CD4-positive, alpha-beta T cell treated with Interleukin-6 for 4 hours (primary cell): Measurements from ENCODE around the gene OGDH.

ENCODE experiments used
- DNase-seq: peaks from one replicate; pipeline ENCODE4 v3.0.0-alpha.2; 2020; ENCODE audit warnings: mixed read lengths

Gene OGDH

GRCh38 chr7:44638611-44639557 is 32.5 kb downstream of the OGDH start:
- DNase-seq, result peak; percentile 86

- no peak for DNase-seq
Measured at GRCh38 chr7:44639671-44640321, 33.4 kb downstream of the OGDH start.

- no peak for DNase-seq
Measured at GRCh38 chr7:44643206-44643605, 36.8 kb downstream of the OGDH start.

GRCh38 chr7:44645254-44645653 is 38.8 kb downstream of the OGDH start:
- DNase-seq, result no peak

- DNase-seq, result no peak
Measured at GRCh38 chr7:44645696-44646095, 39.3 kb downstream of the OGDH start.

- DNase-seq, result no peak
Measured at GRCh38 chr7:44646176-44646920, 39.9 kb downstream of the OGDH start.

- no peak for DNase-seq
Measured at GRCh38 chr7:44646921-44647636, 40.7 kb downstream of the OGDH start.

- no peak for DNase-seq
Measured at GRCh38 chr7:44647981-44648714, 41.7 kb downstream of the OGDH start.

- no peak for DNase-seq
Measured at GRCh38 chr7:44650242-44650641, 43.8 kb downstream of the OGDH start.

- DNase-seq, result no peak
Measured at GRCh38 chr7:44650772-44651171, 44.3 kb downstream of the OGDH start.

GRCh38 chr7:44652535-44652934 is 46.1 kb downstream of the OGDH start:
- DNase-seq, result no peak

- DNase-seq, result no peak
Measured at GRCh38 chr7:44654255-44654796, 47.9 kb downstream of the OGDH start.

- DNase-seq, result no peak
Measured at GRCh38 chr7:44655341-44655740, 48.9 kb downstream of the OGDH start.

- DNase-seq, result no peak
Measured at GRCh38 chr7:44658979-44659378, 52.6 kb downstream of the OGDH start.

- no peak for DNase-seq
Measured at GRCh38 chr7:44661233-44661632, 54.8 kb downstream of the OGDH start.

- no peak for DNase-seq
Measured at GRCh38 chr7:44664780-44665461, 58.5 kb downstream of the OGDH start.

- DNase-seq, result no peak
Measured at GRCh38 chr7:44665531-44666213, 59.2 kb downstream of the OGDH start.

- no peak for DNase-seq
Measured at GRCh38 chr7:44666566-44666965, 60.1 kb downstream of the OGDH start.

GRCh38 chr7:44667190-44667589 is 60.8 kb downstream of the OGDH start:
- no peak for DNase-seq

GRCh38 chr7:44671069-44671468 is 64.6 kb downstream of the OGDH start:
- no peak for DNase-seq

GRCh38 chr7:44673324-44673723 is 66.9 kb downstream of the OGDH start:
- DNase-seq, result no peak
